HCT116 (cell line): ENCODE results near the gene ACADS. TPM values are rescaled to one million over a fixed set of nuclear protein-coding genes. Genes with fewer than 3 reads are reported as not detected.

Experiments
- ATAC-seq: fragments of 200-7000 bp; cut with Tn5 transposase; 2 replicates; pipeline ENCODE4 v1.9.1; 2020; ENCODE audit warnings: mild to moderate bottlenecking, moderate library complexity
- BruUV-seq: library from RNA; stranded (reverse); fragments of 400-500 nt; replicated peaks from 2 replicates; lab custom pipeline; 2021; lab: Mats Ljungman, UMichigan
- CTCF ChIA-PET: fragments of 300-600 bp; sonication (Branson Sonifier 250); formaldehyde crosslinking; loops from one replicate; lab custom pipeline; 2021; ENCODE audit warnings: antibody characterized with exemption; lab: Charles Lee
- POLR2A ChIA-PET: fragments of 300-600, 350-600 bp; sonication (Branson Sonifier 250); formaldehyde crosslinking; loops from one replicate; lab custom pipeline; 2021; ENCODE audit warnings: antibody characterized with exemption; lab: Charles Lee
- RAD21 ChIA-PET, 2 experiments: fragments of 300-600 bp; sonication (Branson Sonifier 250); formaldehyde crosslinking; loops; one replicate each; lab custom pipeline; 2023; ENCODE audit warnings: low total read pairs in 2 of 2; ENCODE audit not compliant: uncharacterized antibody in 2 of 2, unreplicated experiment in 2 of 2, low non-redundant PET in 1 of 2; lab: Charles Lee
- DNase-seq: peaks from one replicate; pipeline ENCODE4 v3.0.0-alpha.2; 2010; ENCODE audit warnings: low read depth, low spot score
- H2AFZ ChIP-seq: fragments of 200-600 bp; shearing (Covaris generic), sonication (generic); 2 replicates; pipeline ENCODE4 v1.6.1; 2017; ENCODE audit warnings: low read depth, mixed run types, mixed read lengths, antibody characterized with exemption, low read length; ENCODE audit not compliant: poor library complexity, severe bottlenecking
- H3K27ac ChIP-seq: 2 replicates; pipeline ENCODE4 v1.5.1; 2012; ENCODE audit warnings: low read depth, low read length
- H3K27me3 ChIP-seq: fragments of 200-600 bp; sonication (generic); 2 replicates; pipeline ENCODE4 v1.6.1; 2016; ENCODE audit warnings: mixed run types, low read length, mixed read lengths; ENCODE audit not compliant: insufficient read depth
- H3K36me3 ChIP-seq, 2 experiments: fragments of 200-500 bp in 1 of 2; fragments of 200-600 bp in 1 of 2; sonication (Bioruptor generic) in 1 of 2; sonication (generic) in 1 of 2; 2 replicates each; pipeline versions ENCODE4 v1.5.1 to v1.6.1; 2014 to 2016; ENCODE audit warnings: low read length in 2 of 2, inconsistent platforms in 1 of 2, mixed read lengths in 1 of 2, mixed run types in 1 of 2; ENCODE audit not compliant: insufficient read depth in 2 of 2, control insufficient read depth in 1 of 2
- H3K4me1 ChIP-seq, 2 experiments: fragments of 200-600 bp in 1 of 2; sonication (generic) in 1 of 2; 2 replicates each; pipeline versions ENCODE4 v1.5.1 to v1.6.1; 2012 to 2017; ENCODE audit warnings: low read length in 2 of 2, inconsistent platforms in 1 of 2, mild to moderate bottlenecking in 1 of 2, mixed read lengths in 1 of 2, mixed run types in 1 of 2, moderate library complexity in 1 of 2; ENCODE audit not compliant: insufficient read depth in 2 of 2, control insufficient read depth in 1 of 2
- H3K4me2 ChIP-seq: fragments of 200-600 bp; sonication (generic); 2 replicates; pipeline ENCODE4 v1.6.1; 2017; ENCODE audit warnings: mixed run types, low read length, mixed read lengths
- H3K4me3 ChIP-seq, 2 experiments: fragments of 200-600 bp in 1 of 2; sonication (generic) in 1 of 2; replicated peaks in 1 of 2; 2 replicates each; pipeline ENCODE4 v1.5.1; 2011 to 2016; ENCODE audit warnings: low read length in 2 of 2, control low read depth in 1 of 2, low read depth in 1 of 2, mild to moderate bottlenecking in 1 of 2, mixed read lengths in 1 of 2, mixed run types in 1 of 2
- H3K79me2 ChIP-seq: fragments of 200-600 bp; sonication (generic); 2 replicates; pipeline ENCODE4 v1.6.1; 2017; ENCODE audit warnings: mild to moderate bottlenecking, mixed run types, low read length, moderate library complexity, mixed read lengths; ENCODE audit not compliant: insufficient read depth
- H3K9ac ChIP-seq: fragments of 200-600 bp; sonication (generic); 2 replicates; pipeline ENCODE4 v1.6.1; 2016; ENCODE audit warnings: low read length, mixed read lengths
- H3K9me2 ChIP-seq: fragments of 200-600 bp; sonication (generic), shearing (Covaris generic); 2 replicates; pipeline ENCODE4 v1.6.1; 2017; ENCODE audit warnings: mixed run types, mild to moderate bottlenecking, moderate library complexity; ENCODE audit not compliant: insufficient read depth
- H3K9me3 ChIP-seq, 2 experiments: fragments of 200-500 bp in 1 of 2; fragments of 200-600 bp in 1 of 2; sonication (Bioruptor generic) in 1 of 2; sonication (generic) in 1 of 2; 2 replicates each; pipeline ENCODE4 v1.6.1; 2014 to 2017; ENCODE audit warnings: low read length in 2 of 2, mixed read lengths in 2 of 2, inconsistent platforms in 1 of 2, low read depth in 1 of 2, mild to moderate bottlenecking in 1 of 2, mixed run types in 1 of 2, moderate library complexity in 1 of 2; ENCODE audit not compliant: control insufficient read depth in 1 of 2, insufficient read depth in 1 of 2
- H4K20me1 ChIP-seq: fragments of 200-600 bp; sonication (generic), shearing (Covaris generic); 2 replicates; pipeline ENCODE4 v1.6.1; 2017; ENCODE audit warnings: mixed run types, mild to moderate bottlenecking, moderate library complexity; ENCODE audit not compliant: insufficient read depth
- EGR1 ChIP-seq: IDR thresholded peaks from 2 replicates; pipeline ENCODE4 v1.6.1; 2012; ENCODE audit warnings: low read depth
- EZH2 ChIP-seq: fragments of 200-600 bp; sonication (generic); IDR thresholded peaks from 2 replicates; pipeline ENCODE4 v1.6.1; 2017; ENCODE audit warnings: antibody characterized with exemption, mixed run types
- EZH2phosphoT487 ChIP-seq: fragments of 200-600 bp; IDR thresholded peaks from 2 replicates; pipeline ENCODE4 v1.6.1; 2018; ENCODE audit warnings: antibody characterized with exemption, borderline replicate concordance
- JUND ChIP-seq: IDR thresholded peaks from 2 replicates; pipeline ENCODE4 v1.6.1; 2012
- MAX ChIP-seq: IDR thresholded peaks from 2 replicates; pipeline ENCODE4 v1.6.1; 2012
- POLR2A ChIP-seq: IDR thresholded peaks from 2 replicates; pipeline ENCODE4 v1.7.0; 2011; ENCODE audit warnings: borderline replicate concordance; ENCODE audit not compliant: insufficient read depth, insufficient read length; ENCODE audit errors: extremely low read depth
- SIN3A ChIP-seq: IDR thresholded peaks from 2 replicates; pipeline ENCODE4 v1.6.1; 2012; ENCODE audit warnings: low read depth
- SP1 ChIP-seq: IDR thresholded peaks from 2 replicates; pipeline ENCODE4 v1.6.1; 2012; ENCODE audit warnings: low read depth
- SRF ChIP-seq: IDR thresholded peaks from 2 replicates; pipeline ENCODE4 v1.6.1; 2012; ENCODE audit warnings: low read depth
- ZBTB33 ChIP-seq: IDR thresholded peaks from 2 replicates; pipeline ENCODE4 v1.6.1; 2011; ENCODE audit warnings: mild to moderate bottlenecking, low read length, moderate library complexity; ENCODE audit not compliant: insufficient replicate concordance; ENCODE audit errors: extremely low read depth
- ZNF274 ChIP-seq: fragments of 200-500 bp; sonication (Bioruptor generic); IDR thresholded peaks from 2 replicates; pipeline ENCODE4 v1.6.1; 2014; ENCODE audit warnings: mild to moderate bottlenecking, low read depth, low read length, inconsistent platforms
- intact Hi-C: fragments of 100-400 bp; cut with micrococcal nuclease; formaldehyde crosslinking; loops from 2 replicates; pipeline ENCODE4 v1.10.0; 2022
- total RNA-seq: library from RNA; stranded (reverse); gene quantifications from one replicate; pipeline ENCODE4 v1.2.1, GENCODE V29; 2021; ENCODE audit not compliant: unreplicated experiment

Gene ACADS
- total RNA-seq, 1 experiment from 2014 or later = 21.4 TPM

GRCh38 chr12:120733574-120733973, 7.9 kb downstream of the ACADS start:
- intact Hi-C loops = no loop called here
- H3K4me2 ChIP-seq = no peak overlapping the region
- H4K20me1 ChIP-seq = no peaks in the 10 kb centered on the region
- peaks cover 0 to 7% of the 10 kb centered on the region in 2 experiments; a peak in 2 of 4 replicates for H3K36me3 ChIP-seq
- no peaks in the 10 kb centered on the region for H3K9me3 ChIP-seq
- no peaks in the 10 kb centered on the region for H3K4me1 ChIP-seq
- CTCF ChIA-PET = no interaction called here
- POLR2A ChIA-PET = no interaction called here
- DNase-seq (no peak), ATAC-seq (no peak)
- H3K4me3 ChIP-seq = no peak overlapping the region
- H3K27me3 ChIP-seq = no peaks in the 10 kb centered on the region
- RAD21 ChIA-PET = no interaction called here
- no peak overlapping the region for H3K27ac ChIP-seq
- H3K79me2 ChIP-seq = no peaks in the 10 kb centered on the region
- no TSS peak for BruUV-seq
- no peak for TF ChIP-seq POLR2A
- no peak for TF ChIP-seq ZBTB33
- no peak for TF ChIP-seq SP1
- no peak for TF ChIP-seq JUND
- no peak for TF ChIP-seq ZNF274
- no peak for TF ChIP-seq SIN3A
- TF ChIP-seq MAX = no peak
- TF ChIP-seq EZH2 = no peak
- no peak for TF ChIP-seq SRF
- no peak for TF ChIP-seq EZH2phosphoT487
- TF ChIP-seq EGR1 = no peak
- no peaks in the 10 kb centered on the region for H3K9me2 ChIP-seq
- no peak overlapping the region for H3K9ac ChIP-seq
- H2AFZ ChIP-seq = no peak overlapping the region
